PFSK-1 (cell line): Measurements from ENCODE around the gene TTC21B.

Experiments
- FOXP2 ChIP-seq: optimal IDR thresholded peaks from 2 replicates; pipeline ENCODE3; 2011; ENCODE audit warnings: borderline replicate concordance, control low read depth, inconsistent platforms; ENCODE audit not compliant: insufficient read depth; ENCODE audit errors: extremely low read length, extremely low read depth
- POLR2AphosphoS5 ChIP-seq: IDR thresholded peaks from 2 replicates; pipeline ENCODE4 v1.6.1; 2012; ENCODE audit warnings: low read depth, mild to moderate bottlenecking, control low read depth, low read length, moderate library complexity
- TAF1 ChIP-seq: IDR thresholded peaks from 2 replicates; pipeline ENCODE4 v1.6.1; 2012; ENCODE audit warnings: low read length, control low read depth, borderline replicate concordance; ENCODE audit not compliant: insufficient read depth

DNA sequence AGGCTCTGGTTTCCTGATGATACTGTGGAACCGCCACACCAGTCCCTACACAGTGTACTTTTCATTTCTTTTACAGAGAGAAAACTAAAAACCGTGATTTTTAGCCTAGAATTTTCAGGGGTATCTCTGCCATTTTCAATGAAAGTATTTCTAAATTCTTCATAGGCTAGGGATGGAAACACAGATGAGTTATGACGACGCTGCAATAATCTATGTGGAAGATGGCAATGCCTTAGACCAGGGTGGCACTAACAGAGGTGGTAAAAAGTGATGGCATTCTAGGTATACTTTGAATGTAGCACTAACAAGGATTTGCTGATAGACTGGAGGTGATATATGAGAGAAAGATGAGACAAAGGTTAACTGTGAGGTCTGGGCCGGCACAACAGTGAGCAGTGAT lies 56.5 kb downstream of the TTC21B start:
- TF ChIP-seq TAF1 (no peak), FOXP2 (no peak), POLR2AphosphoS5 (no peak)
